H1 (cell line): ENCODE data around the gene ITGB7. TPM values are rescaled to one million over a fixed set of nuclear protein-coding genes. Genes with fewer than 3 reads are reported as not detected.

Source experiments
- CTCF ChIA-PET: fragments of 300-600 bp; sonication (Branson Sonifier 250); formaldehyde crosslinking; loops from one replicate; lab custom pipeline; 2021; ENCODE audit not compliant: partially characterized antibody; lab: Charles Lee
- POLR2A ChIA-PET: fragments of 300-600 bp; sonication (Branson Sonifier 250); formaldehyde crosslinking; loops from one replicate; lab custom pipeline; 2021; ENCODE audit warnings: inconsistent platforms; ENCODE audit not compliant: partially characterized antibody; lab: Charles Lee
- DNase-seq, 2 experiments: peaks; one replicate each; pipeline versions ENCODE4 v3.0.0 to v3.0.0-alpha.2; 2010 to 2022; ENCODE audit warnings: low spot score in 2 of 2, low read depth in 1 of 2, mixed read lengths in 1 of 2
- FAIRE-seq: peaks from 2 replicates; lab custom pipeline; 2011; peaks lifted over from hg19 to GRCh38; lab: Jason Lieb, UNC
- H2AFZ ChIP-seq: 2 replicates; pipeline ENCODE4 v1.8.1; 2012; ENCODE audit warnings: low read length, inconsistent platforms
- H2AK5ac ChIP-seq: 2 replicates; pipeline ENCODE4 v1.6.1; 2013; ENCODE audit warnings: low read depth, low read length
- H2BK120ac ChIP-seq: replicated peaks from 2 replicates; pipeline ENCODE3; 2013; ENCODE audit warnings: low read depth, low read length, inconsistent platforms
- H2BK12ac ChIP-seq: 2 replicates; pipeline ENCODE4 v1.6.1; 2013; ENCODE audit warnings: low read depth, low read length
- H2BK15ac ChIP-seq: 2 replicates; pipeline ENCODE4 v1.6.1; 2013; ENCODE audit warnings: low read length
- H2BK20ac ChIP-seq: 2 replicates; pipeline ENCODE4 v1.6.1; 2013; ENCODE audit warnings: low read length
- H2BK5ac ChIP-seq: 2 replicates; pipeline ENCODE4 v1.6.1; 2013; ENCODE audit warnings: low read depth, low read length
- H3K14ac ChIP-seq: 2 replicates; pipeline ENCODE4 v1.6.1; 2013; ENCODE audit warnings: inconsistent platforms; ENCODE audit not compliant: insufficient read length
- H3K18ac ChIP-seq: 2 replicates; pipeline ENCODE4 v1.6.1; 2013; ENCODE audit warnings: low read length; ENCODE audit errors: extremely low read depth
- H3K23ac ChIP-seq: 2 replicates; pipeline ENCODE4 v1.6.1; 2013; ENCODE audit warnings: inconsistent platforms; ENCODE audit not compliant: insufficient read length
- H3K23me2 ChIP-seq: 2 replicates; pipeline ENCODE4 v1.6.1; 2013; ENCODE audit warnings: low read depth, low read length
- H3K27ac ChIP-seq: 2 replicates; pipeline ENCODE4 v1.6.1; 2011; ENCODE audit warnings: low read depth, low read length, inconsistent platforms
- H3K27me3 ChIP-seq, 4 experiments: replicated peaks in 1 of 4; 1 replicate in 1 of 4; 2 replicates in 3 of 4; pipeline versions ENCODE4 v1.6.1 to v1.8.1; 2011 to 2013; ENCODE audit warnings: low read length in 3 of 4, mild to moderate bottlenecking in 3 of 4, inconsistent platforms in 2 of 4, mixed read lengths in 2 of 4, moderate library complexity in 1 of 4; ENCODE audit not compliant: control insufficient read depth in 3 of 4, insufficient read depth in 3 of 4; ENCODE audit errors: extremely low read depth in 1 of 4
- H3K36me3 ChIP-seq, 4 experiments: 2 replicates each; pipeline versions ENCODE4 v1.6.1 to v1.8.1; 2011 to 2013; ENCODE audit warnings: mild to moderate bottlenecking in 4 of 4, low read length in 3 of 4, moderate library complexity in 2 of 4, control low read depth in 1 of 4, inconsistent platforms in 1 of 4; ENCODE audit not compliant: insufficient read depth in 4 of 4, control insufficient read depth in 2 of 4
- H3K4ac ChIP-seq: replicated peaks from 2 replicates; pipeline ENCODE3; 2013; ENCODE audit warnings: low read length, low read depth, mixed read lengths, inconsistent platforms; ENCODE audit not compliant: insufficient read length
- H3K4me1 ChIP-seq, 4 experiments: replicated peaks in 1 of 4; 1 replicate in 1 of 4; 2 replicates in 3 of 4; pipeline versions ENCODE4 v1.6.1 to v1.8.1; 2011 to 2013; ENCODE audit warnings: low read length in 3 of 4, inconsistent platforms in 2 of 4, mixed read lengths in 1 of 4; ENCODE audit not compliant: insufficient read depth in 4 of 4, control insufficient read depth in 3 of 4
- H3K4me2 ChIP-seq, 2 experiments: 2 replicates each; pipeline versions ENCODE4 v1.6.1 to v1.8.1; 2011 to 2013; ENCODE audit warnings: low read depth in 2 of 2, low read length in 2 of 2, control low read depth in 1 of 2, inconsistent platforms in 1 of 2, mild to moderate bottlenecking in 1 of 2; ENCODE audit not compliant: insufficient read depth in 1 of 2
- H3K4me3 ChIP-seq, 4 experiments: fragments of 200-600, 300-600 bp in 1 of 4; sonication (generic), shearing (Covaris generic), sonication (Bioruptor Twin) in 1 of 4; 2 replicates each; pipeline versions ENCODE4 v1.5.1 to v1.8.1; 2011 to 2016; ENCODE audit warnings: low read length in 4 of 4, low read depth in 3 of 4, control low read depth in 2 of 4, inconsistent platforms in 2 of 4, mild to moderate bottlenecking in 2 of 4, mixed read lengths in 1 of 4, moderate library complexity in 1 of 4; ENCODE audit not compliant: insufficient read depth in 2 of 4; ENCODE audit errors: extremely low read depth in 1 of 4
- H3K56ac ChIP-seq: replicated peaks from 2 replicates; pipeline ENCODE3; 2013; ENCODE audit warnings: low read depth, mild to moderate bottlenecking, mixed read lengths, low read length, inconsistent platforms; ENCODE audit not compliant: insufficient read length
- H3K79me1 ChIP-seq: 2 replicates; pipeline ENCODE4 v1.6.1; 2013; ENCODE audit warnings: low read depth, low read length, control low read depth
- H3K79me2 ChIP-seq, 2 experiments: 2 replicates each; pipeline versions ENCODE4 v1.6.1 to v1.8.1; 2012 to 2013; ENCODE audit warnings: low read length in 2 of 2, mild to moderate bottlenecking in 2 of 2, inconsistent platforms in 1 of 2; ENCODE audit not compliant: insufficient read depth in 2 of 2, control insufficient read depth in 1 of 2
- H3K9ac ChIP-seq, 4 experiments: replicated peaks in 1 of 4; 1 replicate in 1 of 4; 2 replicates in 3 of 4; pipeline versions ENCODE4 v1.6.1 to v1.8.1; 2011 to 2013; ENCODE audit warnings: low read depth in 3 of 4, low read length in 3 of 4, control low read depth in 2 of 4, mild to moderate bottlenecking in 2 of 4, moderate library complexity in 2 of 4, inconsistent platforms in 1 of 4; ENCODE audit errors: extremely low read depth in 1 of 4
- H3K9me3 ChIP-seq, 2 experiments: 2 replicates each; pipeline versions ENCODE4 v1.6.1 to v1.8.1; 2012 to 2013; ENCODE audit warnings: mild to moderate bottlenecking in 2 of 2, moderate library complexity in 2 of 2, control low read depth in 1 of 2, inconsistent platforms in 1 of 2, low read depth in 1 of 2, low read length in 1 of 2, mixed read lengths in 1 of 2; ENCODE audit not compliant: insufficient read depth in 2 of 2
- H4K20me1 ChIP-seq, 2 experiments: replicated peaks in 1 of 2; 2 replicates each; pipeline versions ENCODE3 to v1.8.1; 2011 to 2013; ENCODE audit warnings: inconsistent platforms in 2 of 2, low read length in 2 of 2, mild to moderate bottlenecking in 1 of 2; ENCODE audit not compliant: insufficient read depth in 2 of 2, control insufficient read depth in 1 of 2
- H4K5ac ChIP-seq: 2 replicates; pipeline ENCODE4 v1.6.1; 2013; ENCODE audit warnings: low read length, low read depth, mixed read lengths, inconsistent platforms; ENCODE audit not compliant: insufficient read length
- H4K8ac ChIP-seq: 2 replicates; pipeline ENCODE4 v1.8.0; 2013; ENCODE audit warnings: mild to moderate bottlenecking, moderate library complexity, low read length, inconsistent platforms; ENCODE audit not compliant: insufficient read depth; ENCODE audit errors: extremely low read depth
- H4K91ac ChIP-seq: replicated peaks from 2 replicates; pipeline ENCODE3; 2013; ENCODE audit warnings: low read length, mixed read lengths, inconsistent platforms; ENCODE audit not compliant: insufficient read length
- CTBP2 ChIP-seq: IDR thresholded peaks from 2 replicates; pipeline ENCODE4 v1.7.0; 2011; ENCODE audit warnings: borderline replicate concordance, mild to moderate bottlenecking, moderate library complexity, mixed read lengths, low read length; ENCODE audit not compliant: insufficient read depth, insufficient read length
- KDM5A ChIP-seq: fragments of 200-600 bp; IDR thresholded peaks from 2 replicates; pipeline ENCODE4 v1.7.1; 2012; ENCODE audit warnings: mild to moderate bottlenecking, low read length, inconsistent platforms, mixed read lengths
- SP1 ChIP-seq: IDR thresholded peaks from 2 replicates; pipeline ENCODE4 v1.6.1; 2011; ENCODE audit warnings: low read depth, low read length
- TAF1 ChIP-seq: IDR thresholded peaks from 2 replicates; pipeline ENCODE4 v1.6.1; 2011; ENCODE audit warnings: mild to moderate bottlenecking, low read depth, low read length
- ZNF274 ChIP-seq: IDR thresholded peaks from 2 replicates; pipeline ENCODE4 v1.7.0; 2012; ENCODE audit warnings: low read length, borderline replicate concordance; ENCODE audit errors: extremely low read depth
- WGBS, 2 experiments: shearing (Covaris generic) in 1 of 2; methylation state at CpG; one replicate each; pipeline versions ENCODE4 v1.1.6 to v1.1.7; 2013 to 2015; ENCODE audit warnings: low lambda C conversion rate in 2 of 2, mixed read lengths in 2 of 2, inconsistent platforms in 1 of 2, low coverage in 1 of 2, missing lambda C conversion rate in 1 of 2; ENCODE audit not compliant: insufficient replicate concordance in 2 of 2, insufficient coverage in 1 of 2, insufficient read length in 1 of 2; ENCODE audit errors: extremely low coverage in 1 of 2, missing lambda C conversion rate in 1 of 2; 5-methylcytosine and 5-hydroxymethylcytosine counted together
- polyA plus RNA-seq, 7 experiments: library from polyadenylated mRNA; depleted of rRNA in 3 of 7; stranded (reverse) in 5 of 7; unstranded in 2 of 7; fragments of >200 nt in 5 of 7; fragments of 200-250 nt in 2 of 7; gene quantifications; 1 replicate in 5 of 7; 2 replicates in 1 of 7; 4 replicates in 1 of 7; pipeline versions ENCODE4 v1.2.1 to v1.2.3, GENCODE V29; 2011 to 2013; ENCODE audit warnings: missing spikeins in 2 of 7, mixed read lengths in 2 of 7
- total RNA-seq: library from RNA; stranded (reverse); fragmentation: NEBNext Ultra II Directional; extraction: Animal tissue kit (Norgen Biotek cat#: 25700); gene quantifications from 2 replicates; pipeline ENCODE4 v1.2.1, GENCODE V29; 2021

The ITGB7 gene
- total and polyA plus RNA-seq, 2 of the 8 experiments (the other 6 are each of a cell fraction or from before 2014, with no cell fraction given), result 0.35 to 0.54 TPM

DNA sequence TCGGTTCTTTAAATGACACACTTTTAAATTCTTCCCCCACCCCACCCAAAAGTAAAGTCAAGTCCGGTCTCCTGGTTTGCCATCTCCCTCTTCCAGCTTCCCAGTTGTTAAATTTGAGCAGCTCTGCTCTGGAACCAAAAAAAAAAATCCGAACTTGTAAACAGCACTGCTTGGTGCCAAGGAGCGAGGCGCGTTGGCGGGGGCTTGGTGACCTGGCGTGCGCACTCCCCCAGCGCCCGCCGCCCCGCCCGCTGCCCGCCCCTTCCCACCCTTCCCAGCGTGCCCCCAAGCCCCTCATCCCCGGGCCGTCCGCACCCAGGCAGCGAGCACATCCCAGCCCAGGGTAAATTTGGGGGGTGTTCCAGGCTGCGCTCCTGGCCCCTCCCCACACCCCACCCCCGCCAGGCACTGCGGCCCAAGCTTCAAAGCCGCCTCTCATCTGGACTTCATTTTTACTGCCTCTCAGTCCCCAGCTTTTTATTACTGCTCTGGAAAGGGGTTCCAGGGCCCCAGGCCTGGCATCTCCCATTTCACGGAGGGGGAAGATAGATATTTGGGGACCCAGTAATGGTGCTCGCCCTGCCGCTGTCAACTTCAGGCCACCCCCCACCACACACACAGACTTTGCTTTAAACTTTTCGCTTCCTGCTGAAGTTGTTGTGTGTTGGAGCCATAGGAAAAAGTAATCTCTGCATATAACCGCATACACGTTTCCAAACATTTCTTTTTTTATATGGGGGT, 11.7 kb upstream of the ITGB7 start:
- no peaks in the 10 kb centered on the region for H3K9me3 ChIP-seq
- no peak overlapping the region for H4K91ac ChIP-seq
- H3K4me2 ChIP-seq, result peak overlapping the region; percentile 99 to 100
- H3K4ac ChIP-seq, result no peak overlapping the region
- H3K4me3 ChIP-seq, result peak overlapping the region; percentile 84 to 97 (median 88)
- H2BK15ac ChIP-seq, result peak overlapping the region; percentile 97; the same call in 1 of the 2 replicates
- peaks cover 16 to 36% of the 10 kb centered on the region in 2 experiments for H3K79me2 ChIP-seq
- DNase-seq (no peak), FAIRE-seq (no peak)
- peak overlapping the region; percentile 22 for H3K56ac ChIP-seq
- no peak overlapping the region for H4K5ac ChIP-seq
- ChIA-PET POLR2A (interaction anchor here (0.6 to 13.6 kb wide), 18 partner anchors 8 to 164 kb away, joined by 3 to 151 read pairs (median 4); partner anchors contain the start of genes AAAS, CSAD, ESPL1 and PFDN5), CTCF (interaction anchor here (1.3 to 22.3 kb wide), 8 partner anchors 8 to 165 kb away, joined by 3 to 654 read pairs (median 110); partner anchors contain the start of genes AAAS, ESPL1, MYG1 and PFDN5)
- H3K4me1 ChIP-seq, result peaks cover 33 to 66% (median 52%) of the 10 kb centered on the region in 4 experiments
- H3K79me1 ChIP-seq, result peaks cover 17% of the 10 kb centered on the region
- no peak overlapping the region; the same call in none of the 2 replicates for H3K18ac ChIP-seq
- H4K20me1 ChIP-seq, result peaks cover 0 to 3% of the 10 kb centered on the region in 2 experiments
- peaks cover 26% of the 10 kb centered on the region for H3K23me2 ChIP-seq
- TF ChIP-seq KDM5A, result no peak
- 0 out of 2 replicates have a peak, but pooled peaks have one; percentile 1 for TF ChIP-seq TAF1
- TF ChIP-seq CTBP2, result no peak
- TF ChIP-seq ZNF274, result no peak
- 0 out of 2 replicates have a peak, but pooled peaks have one; percentile 18 for TF ChIP-seq SP1
- TF ChIP-seq, all 59 proteins: peak for 2
- WGBS, 2 experiments, result 5% methylated on average over 12 of the region's 30 CpGs; no CpG with 5 or more reads in 1 of the 2 experiments
- Histone ChIP-seq H3K27me3 (peaks cover 0 to 3% (median 0%) of the 10 kb centered on the region in 4 experiments; a peak in 1 of 7 replicates), H4K8ac (no peak overlapping the region), H2AK5ac (peak overlapping the region; percentile 95; the same call in 1 of the 2 replicates), H3K14ac (no peak overlapping the region), H3K36me3 (peaks cover 4 to 17% (median 8%) of the 10 kb centered on the region in 4 experiments; a peak in 7 of 8 replicates), H2AFZ (no peak overlapping the region), H3K23ac (no peak overlapping the region), H2BK20ac (no peak overlapping the region), H2BK5ac (peak overlapping the region; percentile 100; the same call in 1 of the 2 replicates), H2BK12ac (peak overlapping the region; percentile 100; the same call in 1 of the 2 replicates), H3K9ac (peak overlapping the region in 2 of 4 experiments; percentile 45 to 75; a peak in 3 of 7 replicates), H2BK120ac (no peak overlapping the region), H3K27ac (no peak overlapping the region)
